Astrocyte of the spinal cord (primary cell): ENCODE measurements around the gene SLC44A1.

Experiments used
- DNase-seq: peaks from one replicate; pipeline ENCODE4 v3.0.0; 2011; ENCODE audit warnings: low read depth, low spot score
- H3K4me3 ChIP-seq: 2 replicates; pipeline ENCODE4 v1.5.1; 2011; ENCODE audit warnings: low read depth, mild to moderate bottlenecking, low read length, moderate library complexity
- CTCF ChIP-seq: IDR thresholded peaks from 2 replicates; pipeline ENCODE4 v1.5.1; 2012; ENCODE audit warnings: low read depth, mild to moderate bottlenecking, low read length, inconsistent platforms
- in situ Hi-C: cut with HindIII; loops from 2 replicates; pipeline ENCODE4 v1.10.0; 2017; ENCODE audit warnings: low sequenced_read_pairs

Gene SLC44A1

GRCh38 chr9:105244003-105244733, at the start of gene SLC44A1:
TSS of gene SLC44A1 (plus strand) at chr9:105244651. CDS start at chr9:105244869, 218 bp downstream.
- peak; percentile 97 for DNase-seq

GRCh38 chr9:105195259-105195658, 49.2 kb upstream of the SLC44A1 start:
- TF ChIP-seq CTCF: no peak
- in situ Hi-C loops: no loop called here
- H3K4me3 ChIP-seq: no peak overlapping the region
- no peak for DNase-seq

More at GRCh38 chr9:105244003-105244733, at the start of gene SLC44A1:
- TF ChIP-seq CTCF: no peak
- in situ Hi-C loops: no loop called here
- peak within 1 kb of the TSS; percentile 78 for H3K4me3 ChIP-seq

GRCh38 chr9:105198023-105198422, 46.4 kb upstream of the SLC44A1 start:
- H3K4me3 ChIP-seq: no peak overlapping the region
- no peak for DNase-seq
- in situ Hi-C loops: no loop called here
- no peak for TF ChIP-seq CTCF

- in situ Hi-C loops: no loop called here
- DNase-seq: no peak
- no peak overlapping the region for H3K4me3 ChIP-seq
- TF ChIP-seq CTCF: no peak
Observed at GRCh38 chr9:105198865-105199264, 45.6 kb upstream of the SLC44A1 start.

DNA sequence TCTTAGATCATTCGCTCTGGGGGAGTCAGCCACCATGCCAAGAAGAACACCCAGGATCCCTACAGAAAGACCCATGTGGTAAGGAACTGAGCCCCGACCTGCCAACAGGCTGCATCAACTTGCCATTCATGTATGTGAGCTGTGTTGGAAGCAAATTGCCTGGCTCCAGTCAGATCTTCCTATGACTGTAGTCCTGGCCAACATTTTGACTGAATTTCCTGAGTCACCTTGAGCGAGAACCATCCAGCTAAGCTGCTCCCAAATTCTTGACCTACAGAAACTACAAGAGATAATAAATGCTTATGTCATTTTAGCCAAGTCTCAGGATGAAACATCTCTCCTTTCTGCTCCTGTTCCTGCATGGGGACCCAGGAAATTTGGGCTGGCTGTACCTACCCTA, 40.0 kb upstream of the SLC44A1 start:
- in situ Hi-C loops: no loop called here
- H3K4me3 ChIP-seq: no peak overlapping the region
- no peak for TF ChIP-seq CTCF
- no peak for DNase-seq

- no peak overlapping the region for H3K4me3 ChIP-seq
- in situ Hi-C loops: no loop called here
- TF ChIP-seq CTCF: no peak
- peak; percentile 82 for DNase-seq
Observed at GRCh38 chr9:105205787-105206495, 38.5 kb upstream of the SLC44A1 start.
